22Rv1 (cell line): ENCODE data around the gene SERPINE2.

Experiments used
- ZFX ChIP-seq: fragments of 450-650 bp; IDR thresholded peaks from 2 replicates; pipeline ENCODE4 v1.6.1; 2017; ENCODE audit warnings: antibody characterized with exemption, borderline replicate concordance
- TF ChIP-seq, protein P1 (sequence below): fragments of 450-650 bp; IDR thresholded peaks from 2 replicates; pipeline ENCODE4 v1.5.1; 2017; ENCODE audit warnings: mild to moderate bottlenecking

DNA sequence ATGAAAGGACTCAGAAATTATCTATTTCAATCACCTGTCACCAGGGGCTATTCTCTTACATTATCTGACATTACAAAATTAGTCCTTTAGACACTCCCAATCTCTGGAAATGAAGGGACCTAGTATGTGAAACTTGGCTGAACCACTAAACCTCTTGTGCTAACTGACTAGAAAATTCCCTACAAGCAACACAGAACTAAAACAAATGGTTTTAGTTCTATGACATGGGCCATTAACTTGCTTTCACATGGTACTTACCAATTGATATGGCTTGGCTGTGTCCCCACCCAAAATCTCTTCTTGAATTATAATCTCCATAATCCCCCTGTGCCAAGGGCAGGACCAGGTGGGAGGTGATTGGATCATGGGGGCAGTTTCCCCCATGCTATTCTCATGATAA lies 16.6 kb downstream of the SERPINE2 start:
- TF ChIP-seq, protein P1, sequence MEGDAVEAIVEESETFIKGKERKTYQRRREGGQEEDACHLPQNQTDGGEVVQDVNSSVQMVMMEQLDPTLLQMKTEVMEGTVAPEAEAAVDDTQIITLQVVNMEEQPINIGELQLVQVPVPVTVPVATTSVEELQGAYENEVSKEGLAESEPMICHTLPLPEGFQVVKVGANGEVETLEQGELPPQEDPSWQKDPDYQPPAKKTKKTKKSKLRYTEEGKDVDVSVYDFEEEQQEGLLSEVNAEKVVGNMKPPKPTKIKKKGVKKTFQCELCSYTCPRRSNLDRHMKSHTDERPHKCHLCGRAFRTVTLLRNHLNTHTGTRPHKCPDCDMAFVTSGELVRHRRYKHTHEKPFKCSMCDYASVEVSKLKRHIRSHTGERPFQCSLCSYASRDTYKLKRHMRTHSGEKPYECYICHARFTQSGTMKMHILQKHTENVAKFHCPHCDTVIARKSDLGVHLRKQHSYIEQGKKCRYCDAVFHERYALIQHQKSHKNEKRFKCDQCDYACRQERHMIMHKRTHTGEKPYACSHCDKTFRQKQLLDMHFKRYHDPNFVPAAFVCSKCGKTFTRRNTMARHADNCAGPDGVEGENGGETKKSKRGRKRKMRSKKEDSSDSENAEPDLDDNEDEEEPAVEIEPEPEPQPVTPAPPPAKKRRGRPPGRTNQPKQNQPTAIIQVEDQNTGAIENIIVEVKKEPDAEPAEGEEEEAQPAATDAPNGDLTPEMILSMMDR, result no peak
- no peak for TF ChIP-seq ZFX
